Coronary artery (tissue), 2 donors: ENCODE results near the gene CIRBP.

Experiments
- DNase-seq: peaks from one replicate; pipeline ENCODE4 v3.0.0-alpha.2; 2017; ENCODE audit warnings: low spot score
- H3K27ac ChIP-seq, 2 donors: fragments of 200-600 bp; sonication (generic); one replicate each; pipeline ENCODE4 v1.5.1; 2016 to 2019
- H3K4me3 ChIP-seq: fragments of 200-600 bp; sonication (generic); 2 replicates; pipeline ENCODE4 v1.5.1; 2016; ENCODE audit warnings: mild to moderate bottlenecking, moderate library complexity
- TF ChIP-seq, protein P1 (sequence below): fragments of 200-600 bp; sonication (generic); IDR thresholded peaks from one replicate; pipeline ENCODE4 v1.5.1; 2019; ENCODE audit warnings: antibody characterized with exemption

The CIRBP gene

DNA sequence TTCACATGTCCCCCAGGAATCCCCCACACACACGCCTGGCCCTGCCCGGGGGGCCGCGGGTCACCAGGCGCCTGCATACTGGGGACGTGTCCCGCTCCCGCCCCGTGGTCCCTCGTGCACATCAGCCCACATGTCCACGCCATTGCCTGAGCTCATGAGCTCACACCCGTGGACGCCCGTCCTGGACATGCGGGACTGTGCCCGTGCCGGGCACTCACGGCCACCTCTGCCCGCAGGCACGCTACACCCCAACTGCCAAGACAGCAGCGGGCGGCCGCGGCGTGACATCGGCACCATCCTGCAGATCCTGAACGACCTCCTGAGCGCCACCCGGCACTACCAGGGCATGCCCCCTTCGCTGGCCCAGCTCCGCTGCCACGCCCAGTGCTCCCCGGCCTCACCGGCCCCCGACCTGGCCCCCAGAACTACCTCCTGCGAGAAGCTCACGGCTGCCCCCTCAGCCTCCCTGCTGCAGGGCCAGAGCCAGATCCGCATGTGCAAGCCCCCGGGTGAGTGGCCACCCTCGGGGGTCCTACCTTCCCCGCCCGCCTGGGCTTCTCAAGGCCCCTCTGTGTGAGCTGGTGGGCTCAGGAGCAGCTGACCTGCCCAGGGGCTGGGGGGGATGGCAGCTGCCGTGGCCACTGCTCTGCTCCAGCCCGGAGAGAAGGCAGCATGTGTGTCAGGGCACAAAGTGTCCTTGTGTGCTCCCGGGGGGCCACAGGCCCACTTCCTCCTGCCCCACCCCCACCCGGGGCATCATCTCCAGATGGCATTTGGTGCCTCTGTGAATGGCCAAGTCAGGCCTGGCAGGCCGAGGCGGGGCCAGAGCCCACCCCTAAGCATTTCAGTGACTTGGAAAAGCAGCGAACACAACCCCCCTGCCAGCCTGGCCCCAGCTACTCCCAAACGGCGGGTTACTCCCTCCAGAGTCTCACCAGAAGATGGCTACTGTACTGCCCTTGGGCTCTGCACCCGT is 13.7 kb upstream of the CIRBP start:
- DNase-seq, result no peak

DNA sequence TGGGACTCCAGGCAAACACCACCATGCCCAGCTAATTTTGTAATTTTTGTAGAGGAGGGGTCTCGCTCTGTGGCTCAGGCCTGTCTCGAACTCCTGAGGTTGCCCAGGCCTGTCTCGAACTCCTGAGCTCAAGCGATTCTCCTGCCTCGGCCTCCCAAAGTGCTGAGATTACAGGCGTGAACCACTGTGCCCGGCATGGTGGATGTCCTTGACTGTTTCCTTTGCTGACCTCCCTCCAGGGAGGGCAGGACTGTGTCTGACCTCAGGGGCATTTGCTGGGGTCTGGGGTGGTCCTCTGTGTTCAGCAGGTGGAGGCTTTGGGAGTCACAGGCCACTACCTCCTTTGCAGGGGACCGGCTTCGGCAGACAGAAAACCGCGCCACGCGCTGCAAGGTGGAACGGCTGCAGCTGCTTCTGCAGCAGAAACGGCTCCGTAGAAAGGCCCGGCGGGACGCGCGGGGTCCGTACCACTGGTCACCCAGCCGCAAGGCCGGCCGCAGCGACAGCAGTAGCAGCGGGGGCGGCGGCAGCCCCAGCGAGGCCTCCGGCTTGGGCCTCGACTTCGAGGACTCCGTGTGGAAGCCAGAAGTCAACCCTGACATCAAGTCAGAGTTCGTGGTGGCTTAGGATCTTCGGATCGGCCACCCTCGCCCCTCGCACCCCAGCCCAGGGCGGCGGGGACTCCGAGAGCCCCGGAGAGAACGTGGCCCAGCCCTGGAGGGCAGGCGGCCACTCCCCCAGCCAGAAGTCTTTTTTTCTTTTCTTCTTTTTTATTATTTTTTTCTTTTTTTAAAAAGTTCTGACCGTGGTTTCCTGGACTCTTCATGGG is 12.3 kb upstream of the CIRBP start:
- DNase-seq, result no peak
- peak overlapping the region in 1 of 2 donors; percentile 24 for H3K27ac ChIP-seq
- TF ChIP-seq, protein P1, sequence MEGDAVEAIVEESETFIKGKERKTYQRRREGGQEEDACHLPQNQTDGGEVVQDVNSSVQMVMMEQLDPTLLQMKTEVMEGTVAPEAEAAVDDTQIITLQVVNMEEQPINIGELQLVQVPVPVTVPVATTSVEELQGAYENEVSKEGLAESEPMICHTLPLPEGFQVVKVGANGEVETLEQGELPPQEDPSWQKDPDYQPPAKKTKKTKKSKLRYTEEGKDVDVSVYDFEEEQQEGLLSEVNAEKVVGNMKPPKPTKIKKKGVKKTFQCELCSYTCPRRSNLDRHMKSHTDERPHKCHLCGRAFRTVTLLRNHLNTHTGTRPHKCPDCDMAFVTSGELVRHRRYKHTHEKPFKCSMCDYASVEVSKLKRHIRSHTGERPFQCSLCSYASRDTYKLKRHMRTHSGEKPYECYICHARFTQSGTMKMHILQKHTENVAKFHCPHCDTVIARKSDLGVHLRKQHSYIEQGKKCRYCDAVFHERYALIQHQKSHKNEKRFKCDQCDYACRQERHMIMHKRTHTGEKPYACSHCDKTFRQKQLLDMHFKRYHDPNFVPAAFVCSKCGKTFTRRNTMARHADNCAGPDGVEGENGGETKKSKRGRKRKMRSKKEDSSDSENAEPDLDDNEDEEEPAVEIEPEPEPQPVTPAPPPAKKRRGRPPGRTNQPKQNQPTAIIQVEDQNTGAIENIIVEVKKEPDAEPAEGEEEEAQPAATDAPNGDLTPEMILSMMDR, result no peak
- H3K4me3 ChIP-seq, result no peak overlapping the region

More for the DNA sequence above, 13.7 kb upstream of the CIRBP start:
- TF ChIP-seq, protein P1, result no peak
- Histone ChIP-seq H3K27ac (peak overlapping the region; percentile 93 to 100), H3K4me3 (peak overlapping the region; percentile 43)

DNA sequence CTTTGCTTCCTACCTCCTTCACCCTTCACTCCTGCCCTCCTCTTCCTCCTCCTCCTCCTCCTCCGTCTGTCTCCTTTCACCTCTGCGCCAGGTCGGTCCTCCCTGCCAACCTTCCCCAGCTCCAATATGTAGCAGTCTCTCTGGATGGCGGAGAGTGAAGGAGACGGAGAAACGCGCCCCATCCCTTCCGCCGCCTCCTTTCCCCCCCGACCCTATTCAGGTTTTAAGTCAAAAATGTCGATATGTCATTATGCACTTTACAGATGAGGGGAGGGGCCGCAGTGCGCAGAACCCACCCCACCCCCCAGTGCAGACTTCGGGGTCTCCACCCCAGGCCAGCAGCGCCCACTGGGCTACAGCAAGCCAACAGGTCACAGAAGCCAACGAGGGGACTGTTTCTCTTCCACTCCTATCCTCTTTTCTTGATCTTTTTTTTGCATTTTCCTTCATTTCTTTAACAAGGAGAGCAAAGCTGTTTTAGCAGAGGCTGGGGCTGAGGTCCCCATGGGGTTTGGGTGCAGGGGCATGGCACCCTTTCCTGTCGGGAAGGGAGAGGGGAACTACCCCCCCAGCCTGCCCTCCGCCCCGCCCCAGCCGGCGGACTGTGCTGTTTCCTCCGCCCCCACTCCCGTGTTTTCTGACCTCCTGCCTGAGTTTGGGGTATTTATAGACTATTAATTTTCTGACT is 11.5 kb upstream of the CIRBP start:
- H3K4me3 ChIP-seq, result peak overlapping the region; percentile 13
- DNase-seq, result no peak
- peak overlapping the region; percentile 88 to 99 for H3K27ac ChIP-seq
- TF ChIP-seq, protein P1, result no peak

DNA sequence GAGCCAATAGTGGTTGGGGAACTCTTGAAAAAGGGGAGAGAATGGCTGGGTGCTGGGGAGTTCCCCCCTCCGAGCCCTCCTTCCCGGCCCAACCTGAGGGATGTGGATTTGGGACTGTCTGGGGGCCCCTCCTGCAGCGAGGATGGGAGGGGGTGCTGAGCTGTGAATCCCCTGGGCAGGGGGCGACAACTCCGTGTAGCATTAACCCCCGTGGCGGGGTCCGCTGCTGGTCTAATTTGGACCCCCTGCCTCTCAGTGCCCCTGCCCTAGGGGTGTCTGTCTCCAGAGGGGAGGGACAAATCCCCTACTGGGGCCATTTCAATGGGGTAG is 11.0 kb upstream of the CIRBP start:
- Histone ChIP-seq H3K4me3 (peak overlapping the region; percentile 13), H3K27ac (peak overlapping the region; percentile 88 to 99)
- no peak for DNase-seq
- TF ChIP-seq, protein P1, result no peak

DNA sequence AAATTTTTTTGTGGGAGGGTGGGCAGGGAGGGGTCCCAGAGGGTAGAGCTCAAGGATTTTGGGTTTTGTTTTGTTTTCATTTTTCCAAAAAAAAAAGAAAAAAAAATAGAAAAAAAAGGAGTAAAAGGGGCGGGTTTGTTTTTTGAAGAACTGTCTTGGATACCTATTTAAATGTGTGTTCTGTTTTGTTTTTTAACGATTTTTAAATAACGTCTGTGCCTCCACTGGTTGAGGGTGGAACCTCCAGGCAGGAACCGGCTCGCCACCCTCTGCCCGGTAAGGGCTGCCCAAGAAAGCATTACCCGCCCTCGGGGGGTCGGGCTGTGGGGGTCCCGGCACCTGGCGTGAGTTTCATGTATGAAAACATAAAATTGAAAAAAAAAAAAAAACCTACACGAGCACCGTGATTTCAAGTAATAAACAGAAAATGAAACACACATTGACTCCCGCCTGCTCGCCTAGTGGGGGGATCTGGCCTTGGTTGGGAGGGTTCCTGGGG is 10.4 kb upstream of the CIRBP start:
- TF ChIP-seq, protein P1, result no peak
- Histone ChIP-seq H3K27ac (peak overlapping the region; percentile 88 to 99), H3K4me3 (peak overlapping the region; percentile 93)
- no peak for DNase-seq

DNA sequence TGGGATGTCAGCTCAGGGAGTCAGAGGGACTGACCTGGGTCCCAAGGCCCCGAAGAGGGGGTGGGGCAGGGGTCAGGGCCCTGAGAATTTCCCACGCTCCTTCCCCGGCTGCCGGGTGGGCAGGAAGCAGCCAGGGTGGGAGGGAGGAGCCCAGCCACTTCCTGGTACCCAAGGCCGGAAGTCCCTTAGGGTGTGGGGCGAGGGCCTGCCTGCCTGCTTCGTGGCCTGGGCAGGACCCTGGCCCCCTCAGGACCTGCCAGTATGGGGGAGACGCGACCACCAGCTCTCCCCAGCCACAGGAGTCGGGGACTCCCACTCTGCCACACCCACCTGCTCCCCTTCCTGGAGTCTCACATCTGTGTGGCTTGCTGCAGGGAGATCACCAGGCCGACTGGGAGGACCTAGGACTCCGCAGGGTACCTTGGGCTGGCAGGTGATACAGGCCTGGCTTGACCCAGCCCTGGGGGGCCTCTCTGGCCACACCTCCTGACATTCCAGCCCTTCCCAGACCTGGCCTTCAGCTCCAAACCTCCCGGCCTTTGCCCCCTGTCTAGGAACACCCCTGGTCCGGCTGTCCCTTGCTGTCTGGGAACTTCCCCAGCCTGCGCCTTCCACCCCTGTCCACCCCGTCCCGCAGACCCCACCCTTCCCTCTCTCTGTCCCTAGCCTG is 9.8 kb upstream of the CIRBP start:
- TF ChIP-seq, protein P1, result no peak
- peak; percentile 87 for DNase-seq
- peak overlapping the region; percentile 88 to 99 for H3K27ac ChIP-seq
- peak overlapping the region; percentile 93 for H3K4me3 ChIP-seq
